Measurements from ENCODE around the gene PRSS53. TPM values are rescaled to one million over a fixed set of nuclear protein-coding genes. Genes with fewer than 3 reads are reported as not detected.
A peak's percentile ranks its signal among the peaks of the same experiment; 100 is the strongest.

PRSS53 gene
- total RNA-seq, 1 experiment from 2014 or later: 1.3 TPM

- H3K4me3 ChIP-seq (ENCODE audit: insufficient read depth, low read depth, low read length): peak overlapping the region; percentile 24
- DNase-seq: no peak
- H3K36me3 ChIP-seq (replicated peaks; ENCODE audit: control insufficient read depth, insufficient read depth, low read length): 0 out of 2 replicates have a peak, but pooled peaks cover 3% of the 10 kb centered on the region
- no peaks in the 10 kb centered on the region for H3K27me3 ChIP-seq (ENCODE audit: control insufficient read depth, insufficient read depth, low read length)
These were observed 45.9 kb downstream of the PRSS53 start for GRCh38 chr16:31042866-31043265.

- DNase-seq: no peak
- Histone ChIP-seq H3K27me3 (ENCODE audit: control insufficient read depth, insufficient read depth, low read length) (no peaks in the 10 kb centered on the region), H3K4me3 (ENCODE audit: insufficient read depth, low read depth, low read length) (no peak overlapping the region), H3K36me3 (replicated peaks; ENCODE audit: control insufficient read depth, insufficient read depth, low read length) (peaks cover 3% of the 10 kb centered on the region; the same call in 1 of the 2 replicates)
These were observed 49.8 kb downstream of the PRSS53 start for GRCh38 chr16:31038993-31039392.

- no peak for DNase-seq
- H3K27me3 ChIP-seq (ENCODE audit: control insufficient read depth, insufficient read depth, low read length): no peaks in the 10 kb centered on the region
- no peak overlapping the region for H3K4me3 ChIP-seq (ENCODE audit: insufficient read depth, low read depth, low read length)
- H3K36me3 ChIP-seq (replicated peaks; ENCODE audit: control insufficient read depth, insufficient read depth, low read length): peaks cover 3% of the 10 kb centered on the region; the same call in 1 of the 2 replicates
These were observed 52.1 kb downstream of the PRSS53 start for GRCh38 chr16:31036691-31037090.

- peak; percentile 98 for DNase-seq
- H3K27me3 ChIP-seq (ENCODE audit: control insufficient read depth, insufficient read depth, low read length): no peaks in the 10 kb centered on the region
These were observed 54.8 kb downstream of the PRSS53 start for GRCh38 chr16:31033709-31034492.

More at GRCh38 chr16:31033709-31034492, 54.8 kb downstream of the PRSS53 start:
- Histone ChIP-seq H3K4me3 (ENCODE audit: insufficient read depth, low read depth, low read length) (peak overlapping the region; percentile 89), H3K36me3 (replicated peaks; ENCODE audit: control insufficient read depth, insufficient read depth, low read length) (no peaks in the 10 kb centered on the region; the same call in 1 of the 2 replicates)

Other genes starting within 250 kb of the PRSS53 start
- 16.4 and 35.5 TPM in 2 replicates for gene BCL7C, start 194.9 kb downstream of the PRSS53 start, total RNA-seq (2014; rRNA removed; shearing (Covaris generic))
- 2.0 TPM in 2 replicates for gene CTF1, start 192.3 kb downstream of the PRSS53 start, total RNA-seq (2014; rRNA removed; shearing (Covaris generic))
- gene FBXL19, start 165.4 kb downstream of the PRSS53 start, total RNA-seq (2014; rRNA removed; shearing (Covaris generic)): 78.3 and 89.8 TPM in 2 replicates
- 15.3 and 18.4 TPM in 2 replicates for gene ORAI3, start 139.9 kb downstream of the PRSS53 start, total RNA-seq (2014; rRNA removed; shearing (Covaris generic))
- gene SETD1A, start 131.2 kb downstream of the PRSS53 start, total RNA-seq (2014; rRNA removed; shearing (Covaris generic)): 4.1 and 5.0 TPM in 2 replicates
- gene HSD3B7, start 103.7 kb downstream of the PRSS53 start, total RNA-seq (2014; rRNA removed; shearing (Covaris generic)): 4.4 and 8.2 TPM in 2 replicates
- gene STX1B, start 78.3 kb downstream of the PRSS53 start, total RNA-seq (2014; rRNA removed; shearing (Covaris generic)): 1.3 and 4.1 TPM in 2 replicates
- 13.6 and 14.2 TPM in 2 replicates for gene STX4, start 55.4 kb downstream of the PRSS53 start, total RNA-seq (2014; rRNA removed; shearing (Covaris generic))
- 16.4 and 19.9 TPM in 2 replicates for gene ZNF668, start 14.7 kb downstream of the PRSS53 start, total RNA-seq (2014; rRNA removed; shearing (Covaris generic))
- gene ZNF646, start 14.5 kb downstream of the PRSS53 start, total RNA-seq (2014; rRNA removed; shearing (Covaris generic)): 28.8 and 30.0 TPM in 2 replicates
- 127 and 135 TPM in 2 replicates for gene VKORC1, start 5.9 kb upstream of the PRSS53 start, total RNA-seq (2014; rRNA removed; shearing (Covaris generic))
- 52.7 and 64.0 TPM in 2 replicates for gene BCKDK, start 19.4 kb upstream of the PRSS53 start, total RNA-seq (2014; rRNA removed; shearing (Covaris generic))
- 61.7 and 77.2 TPM in 2 replicates for gene KAT8, start 28.7 kb upstream of the PRSS53 start, total RNA-seq (2014; rRNA removed; shearing (Covaris generic))
- 57.1 and 65.4 TPM in 2 replicates for gene PRSS8, start 46.8 kb upstream of the PRSS53 start, total RNA-seq (2014; rRNA removed; shearing (Covaris generic))
- gene PRSS36, start 61.1 kb upstream of the PRSS53 start, total RNA-seq (2014; rRNA removed; shearing (Covaris generic)): 0.59 and 1.1 TPM in 2 replicates
- 35.3 and 39.8 TPM in 2 replicates for gene FUS, start 91.2 kb upstream of the PRSS53 start, total RNA-seq (2014; rRNA removed; shearing (Covaris generic))
- 32.2 and 35.2 TPM in 2 replicates for gene PYCARD, start 113.8 kb upstream of the PRSS53 start, total RNA-seq (2014; rRNA removed; shearing (Covaris generic))
- 0.03 and 0.44 TPM in 2 replicates for gene TRIM72, start 125.2 kb upstream of the PRSS53 start, total RNA-seq (2014; rRNA removed; shearing (Covaris generic))
- not detected in 2 replicates for gene PYDC1, start 128.2 kb upstream of the PRSS53 start, total RNA-seq (2014; rRNA removed; shearing (Covaris generic))
- 0.04 TPM in 1 of 2 replicates, not detected in the other for gene ITGAM, start 171.0 kb upstream of the PRSS53 start, total RNA-seq (2014; rRNA removed; shearing (Covaris generic))